HG02852 (cell line): ENCODE data around the gene PXMP4.
"Not testable (repeated sequence)": the region's sequence is repeated elsewhere in the genome, so short reads cannot be mapped to it uniquely, and the experiment has no call there.

Source experiments
- ATAC-seq: cut with Tn5 transposase; IDR thresholded peaks from one replicate; pipeline ENCODE4 v1.9.1; 2021; ENCODE audit warnings: mild to moderate bottlenecking, moderate library complexity; ENCODE audit not compliant: unreplicated experiment

PXMP4 gene

DNA sequence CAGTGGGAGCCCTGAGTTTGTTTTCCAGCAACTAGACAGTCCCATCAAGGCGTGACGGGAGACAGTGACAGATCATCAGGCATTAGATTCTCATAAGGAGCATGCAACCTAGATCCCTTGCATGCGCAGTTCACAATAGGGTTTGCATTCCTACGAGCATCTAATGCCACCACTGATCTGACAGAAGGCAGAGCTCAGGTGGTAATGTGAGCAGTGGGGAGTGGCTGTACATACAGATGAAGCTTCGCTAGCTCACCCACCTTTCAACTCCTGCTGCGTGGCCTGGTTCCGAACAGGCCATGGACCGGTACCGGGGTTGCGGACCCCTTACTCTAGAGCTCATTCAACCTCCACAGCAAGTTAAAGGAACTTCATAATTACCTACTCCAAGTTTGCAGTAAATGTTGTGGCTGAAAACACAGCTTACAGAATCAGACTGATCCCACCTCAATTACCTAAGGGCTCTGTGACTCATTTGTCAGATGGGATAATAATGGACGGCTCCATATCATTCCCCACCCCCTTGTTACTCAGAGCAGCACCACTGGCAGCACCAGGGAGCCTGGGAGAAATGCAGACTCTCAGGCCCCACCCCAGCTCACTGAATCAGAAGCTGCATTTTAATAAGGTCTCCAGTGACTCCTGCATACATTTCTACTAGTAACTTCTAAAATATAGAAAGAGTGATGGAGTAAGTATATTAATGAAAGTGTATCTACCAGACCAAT, 15.7 kb downstream of the PXMP4 start:
- ATAC-seq = no peak

DNA sequence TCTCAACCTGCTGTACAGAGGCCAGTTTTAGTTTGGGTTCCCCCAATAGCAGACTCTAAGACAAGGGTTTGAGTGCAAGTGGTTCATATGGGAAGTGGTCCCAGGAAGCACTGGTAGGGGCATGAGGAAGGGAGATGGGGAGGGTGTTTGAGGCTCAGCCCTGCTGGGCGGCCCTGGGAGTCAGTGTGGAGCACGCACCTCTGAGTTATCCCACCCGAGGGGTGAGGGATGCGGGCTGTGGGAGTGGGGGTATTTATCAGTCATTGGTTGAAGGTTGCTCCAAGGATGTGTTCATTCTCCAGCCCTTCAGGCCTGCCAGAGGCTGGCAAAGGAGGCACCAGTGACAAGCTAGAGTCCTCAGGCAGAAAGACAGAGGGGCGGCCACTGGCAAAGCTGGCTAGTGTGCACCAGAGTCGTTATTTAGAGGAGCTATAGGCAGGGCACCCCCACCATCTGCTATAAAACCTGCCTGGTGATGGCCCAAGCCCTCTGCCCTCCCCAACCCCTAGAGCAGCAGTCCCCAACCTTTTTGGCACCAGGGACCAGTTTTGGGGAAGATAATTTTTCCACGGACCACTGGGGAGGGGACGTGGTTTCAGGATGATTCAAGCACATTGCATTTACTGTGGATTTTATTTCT, 16.5 kb downstream of the PXMP4 start:
- no peak for ATAC-seq

DNA sequence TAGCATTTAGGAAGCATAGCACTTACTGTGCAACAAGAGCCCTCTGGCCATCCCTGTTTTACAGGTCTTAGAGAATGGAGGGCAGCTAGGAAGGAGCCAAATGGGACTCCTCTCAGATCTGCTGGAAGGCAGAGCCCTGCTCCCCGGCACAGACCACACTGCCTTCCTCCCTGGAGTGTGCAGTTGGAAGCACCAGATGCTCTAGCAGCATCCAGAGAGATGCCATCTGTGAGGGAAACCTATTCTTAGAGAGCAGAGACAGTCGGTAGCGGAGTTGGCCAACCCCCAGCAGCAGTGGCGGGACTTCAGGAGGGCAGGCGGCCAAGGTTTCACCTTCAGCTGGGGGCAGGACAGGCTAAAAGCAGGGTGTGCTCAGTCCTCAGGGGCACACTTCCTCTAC, 17.2 kb downstream of the PXMP4 start:
- ATAC-seq = no peak

DNA sequence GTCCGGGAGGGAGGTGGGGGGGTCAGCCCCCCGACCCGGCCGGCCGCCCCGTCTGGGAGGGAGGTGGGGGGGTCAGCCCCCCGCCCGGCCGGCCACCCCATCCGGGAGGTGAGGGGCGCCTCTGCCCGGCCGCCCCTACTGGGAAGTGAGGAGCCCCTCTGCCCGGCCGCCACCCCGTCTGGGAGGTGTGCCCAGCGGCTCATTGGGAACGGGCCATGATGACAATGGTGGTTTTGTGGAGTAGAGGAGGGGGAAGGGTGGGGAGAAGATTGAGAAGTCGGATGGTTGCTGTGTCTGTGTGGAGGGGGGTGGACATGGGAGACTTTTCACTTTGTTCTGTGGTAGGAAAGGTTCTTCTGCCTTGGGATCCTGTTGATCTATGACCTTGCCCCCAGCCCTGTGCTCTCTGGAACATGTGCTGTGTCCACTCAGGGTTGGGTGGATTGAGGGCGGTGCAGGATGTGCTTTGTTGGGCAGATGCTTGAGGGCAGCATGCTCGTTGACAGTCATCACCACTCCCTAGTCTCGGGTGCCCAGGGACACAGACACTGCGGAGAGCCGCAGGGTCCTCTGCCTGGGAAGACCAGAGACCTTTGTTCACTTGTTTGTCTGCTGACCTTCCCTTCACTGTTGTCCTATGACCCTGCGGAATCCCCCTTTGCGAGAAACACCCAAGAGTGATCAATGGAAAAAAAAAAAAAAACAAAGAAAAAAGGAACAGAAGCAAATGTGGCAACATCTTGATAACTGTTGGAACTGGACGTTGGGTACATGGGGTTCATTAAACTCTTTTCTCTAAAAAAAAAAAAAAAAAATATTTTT, 18.3 kb downstream of the PXMP4 start:
- ATAC-seq = no peak

DNA sequence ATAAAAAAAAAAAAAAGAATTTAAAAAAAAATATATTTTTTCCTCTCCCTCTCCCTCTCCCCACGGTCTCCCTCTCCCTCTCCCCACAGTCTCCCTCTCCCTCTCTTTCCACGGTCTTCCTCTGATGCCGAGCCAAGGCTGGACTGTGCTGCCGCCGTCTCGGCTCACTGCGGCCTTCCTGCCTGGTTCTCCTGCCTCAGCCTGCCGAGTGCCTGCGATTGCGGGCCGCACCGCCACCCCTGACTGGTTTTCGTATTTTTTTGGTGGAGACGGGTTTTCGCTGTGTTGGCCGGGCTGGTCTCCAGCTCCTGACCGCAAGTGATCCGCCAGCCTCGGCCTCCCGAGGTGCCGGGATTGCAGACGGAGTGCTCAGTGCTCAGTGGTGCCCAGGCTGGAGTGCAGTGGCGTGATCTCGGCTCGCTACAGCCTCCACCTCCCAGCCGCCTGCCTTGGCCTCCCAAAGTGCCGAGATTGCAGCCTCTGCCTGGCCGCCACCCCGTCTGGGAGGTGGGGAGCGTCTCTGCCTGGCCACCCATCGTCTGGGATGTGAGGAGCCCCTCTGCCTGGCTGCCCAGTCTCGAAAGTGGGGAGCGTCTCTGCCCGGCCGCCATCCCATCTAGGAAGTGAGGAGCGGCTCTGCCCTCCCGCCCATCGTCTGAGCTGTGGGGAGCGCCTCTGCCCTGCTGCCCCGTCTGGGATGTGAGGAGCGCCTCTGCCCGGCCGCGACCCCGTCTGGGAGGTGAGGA, 19.2 kb downstream of the PXMP4 start:
- not testable (repeated sequence) for ATAC-seq

DNA sequence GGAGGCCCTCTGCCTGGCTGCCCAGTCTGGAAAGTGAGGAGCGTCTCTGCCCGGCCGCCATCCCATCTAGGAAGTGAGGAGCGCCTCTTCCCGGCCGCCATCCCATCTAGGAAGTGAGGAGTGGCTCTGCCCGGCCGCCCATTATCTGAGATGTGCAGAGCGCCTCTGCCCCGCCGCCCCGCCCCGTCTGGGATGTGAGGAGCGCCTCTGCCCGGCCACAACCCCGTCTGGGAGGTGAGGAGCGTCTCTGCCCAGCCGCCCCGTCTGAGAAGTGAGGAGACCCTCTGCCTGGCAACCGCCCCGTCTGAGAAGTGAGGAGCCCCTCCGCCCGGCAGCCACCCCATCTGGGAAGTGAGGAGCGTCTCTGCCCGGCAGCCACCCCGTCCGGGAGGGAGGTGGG, 21.1 kb downstream of the PXMP4 start:
- not testable (repeated sequence) for ATAC-seq

DNA sequence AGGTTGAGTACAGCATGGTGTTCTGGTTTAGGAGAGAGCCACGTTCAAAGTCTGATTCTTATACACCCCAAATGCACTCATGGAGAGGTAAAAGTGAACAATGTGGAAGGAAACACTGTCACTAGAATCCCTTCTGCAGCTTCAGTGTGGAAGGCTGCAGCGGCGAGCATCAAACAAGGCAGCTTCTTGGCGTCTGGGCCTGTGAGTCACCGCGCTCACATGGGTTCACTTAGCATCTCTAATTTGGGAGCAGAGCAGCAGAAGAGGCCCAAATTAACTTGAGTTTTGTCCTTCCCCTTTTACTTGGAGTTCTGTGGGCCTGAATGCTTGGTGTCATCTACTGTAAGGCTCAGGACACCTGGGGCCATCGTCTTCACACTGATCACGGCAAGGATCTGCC, 23.0 kb downstream of the PXMP4 start:
- ATAC-seq = no peak

DNA sequence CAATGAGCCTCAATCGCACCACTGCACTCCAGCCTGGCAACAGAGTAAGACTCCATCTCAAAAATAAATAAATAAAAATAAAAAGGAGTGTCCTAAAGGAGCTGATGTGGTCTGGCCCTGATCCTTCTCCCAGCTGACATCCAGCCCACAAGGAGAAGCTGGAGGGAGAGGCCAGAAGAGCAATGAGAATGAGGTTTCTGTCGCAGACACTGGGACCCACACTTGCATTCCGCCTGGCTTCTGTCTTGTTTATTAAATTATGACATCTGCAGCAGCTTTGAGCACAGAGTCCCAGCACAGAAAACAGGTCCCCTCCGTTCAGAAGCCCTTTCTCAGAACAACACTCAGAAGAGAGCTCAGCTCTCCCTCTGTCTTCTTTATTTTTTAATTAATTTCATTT, 23.7 kb downstream of the PXMP4 start:
- no peak for ATAC-seq

DNA sequence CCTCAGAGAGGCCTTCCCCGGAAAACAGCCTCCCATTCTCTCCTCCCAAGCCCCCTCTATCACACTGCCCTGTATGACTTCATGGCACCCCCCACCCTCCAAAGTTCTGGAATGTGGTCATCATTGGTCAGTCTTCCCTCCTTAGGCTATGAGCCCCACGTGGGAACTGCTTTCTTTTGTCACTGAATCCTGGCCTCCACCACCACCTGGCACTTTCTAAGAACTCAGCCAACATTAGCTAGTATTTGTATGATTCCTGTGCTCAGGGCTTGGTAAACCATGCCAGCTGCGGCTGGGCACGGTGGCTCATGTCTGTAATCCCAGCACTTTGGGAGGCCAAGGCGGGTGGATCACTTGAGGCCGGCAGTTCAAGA, 25.5 kb downstream of the PXMP4 start:
- ATAC-seq = no peak

DNA sequence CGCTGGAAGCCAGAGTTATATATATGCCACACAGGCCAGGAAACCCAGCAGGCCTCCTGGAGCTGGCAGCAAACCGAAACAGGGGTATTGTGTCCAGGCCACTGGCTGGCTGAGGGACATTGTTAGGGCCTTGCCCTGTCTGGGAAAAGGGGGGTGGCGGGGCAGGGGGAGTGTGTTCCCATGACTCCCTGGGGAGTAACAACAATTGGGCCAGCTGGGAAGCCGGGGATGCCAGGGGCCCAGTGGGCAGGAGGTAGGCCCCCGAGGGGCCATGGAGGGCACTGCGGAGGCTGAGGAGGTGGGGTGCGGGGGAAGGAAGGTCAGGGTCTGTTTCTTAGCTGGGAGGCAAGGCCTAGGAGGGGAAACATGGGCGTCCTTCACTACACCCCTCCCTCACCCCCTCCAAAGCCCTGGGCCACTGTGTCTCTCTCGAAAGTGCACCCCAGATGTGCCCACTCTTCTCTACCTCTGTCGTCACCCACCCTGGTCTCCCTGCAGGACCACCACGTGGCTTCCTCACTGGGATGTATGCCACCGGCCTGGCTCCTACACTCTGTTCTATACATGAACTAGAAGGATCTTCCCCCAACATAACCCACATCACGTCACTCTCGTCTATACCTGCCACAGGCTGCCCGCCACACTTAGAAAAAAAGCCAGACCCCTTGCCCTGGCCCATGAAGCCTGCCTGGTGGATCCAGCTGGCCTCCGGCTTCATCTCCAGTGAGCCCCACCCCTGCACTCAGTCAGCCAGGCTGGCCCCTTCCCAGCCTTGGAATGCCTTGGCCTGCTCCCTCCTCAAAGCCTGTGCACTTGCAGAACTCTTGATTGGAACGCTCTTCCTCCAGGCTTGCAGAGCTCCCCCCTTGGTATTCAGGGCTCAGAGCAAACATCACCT, 26.1 kb downstream of the PXMP4 start:
- ATAC-seq = no peak

DNA sequence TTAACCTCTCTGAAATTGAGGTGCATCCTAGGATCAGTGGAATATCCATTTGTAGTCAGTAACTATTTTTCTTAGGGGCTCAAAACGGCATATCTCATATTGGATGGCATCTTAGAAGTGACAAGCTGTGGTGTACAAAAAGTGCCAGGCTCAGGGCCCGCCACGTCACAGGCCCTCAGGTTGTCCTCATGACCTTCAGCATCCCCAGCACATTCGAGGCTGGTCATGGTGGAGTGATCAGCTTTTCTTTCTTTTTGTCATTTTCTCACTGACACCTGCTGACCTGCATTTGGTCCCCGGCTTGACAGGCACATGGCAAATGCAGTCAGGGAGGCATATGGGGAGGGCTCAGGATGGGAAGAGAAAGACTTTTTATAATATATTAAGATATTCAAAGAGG, 26.8 kb downstream of the PXMP4 start:
- ATAC-seq = no peak

DNA sequence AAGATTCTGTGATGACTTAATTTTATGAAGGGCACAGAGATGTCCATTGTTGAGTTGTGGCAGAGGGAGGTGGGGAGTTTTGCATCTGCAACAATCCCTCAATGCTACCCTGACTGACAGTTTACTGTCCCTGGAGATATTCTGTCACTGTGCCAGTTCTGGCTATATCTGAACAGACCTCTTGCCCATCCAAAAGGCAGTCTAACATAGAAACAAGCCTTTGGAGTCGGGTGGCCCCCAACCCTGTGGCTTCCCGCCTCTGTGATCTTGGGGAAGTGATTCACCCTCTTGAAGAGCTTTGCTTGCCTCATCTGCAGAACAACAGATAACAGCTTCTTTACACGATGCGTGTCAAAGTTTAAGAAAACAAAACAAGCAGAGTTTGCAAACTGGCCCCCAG, 30.1 kb downstream of the PXMP4 start:
- ATAC-seq = no peak

DNA sequence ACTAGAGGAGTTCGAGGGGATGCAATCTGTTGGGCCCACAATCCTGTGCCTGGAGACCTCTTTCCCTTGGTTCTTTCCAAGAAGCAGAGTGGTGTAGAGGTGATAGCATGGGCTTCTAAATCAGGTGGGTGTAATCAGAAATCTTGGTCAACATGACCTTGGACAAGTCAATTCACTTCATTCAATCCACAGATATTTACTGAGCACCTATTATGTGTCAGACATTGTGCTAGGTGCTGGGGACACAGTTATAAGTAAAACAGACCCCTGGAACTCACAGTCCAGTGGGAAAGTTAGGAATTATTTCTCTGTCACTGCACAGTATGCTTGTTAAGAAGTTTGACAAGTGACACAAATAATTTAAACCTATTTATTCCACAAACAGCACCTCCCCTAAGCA, 30.6 kb downstream of the PXMP4 start:
- no peak for ATAC-seq

DNA sequence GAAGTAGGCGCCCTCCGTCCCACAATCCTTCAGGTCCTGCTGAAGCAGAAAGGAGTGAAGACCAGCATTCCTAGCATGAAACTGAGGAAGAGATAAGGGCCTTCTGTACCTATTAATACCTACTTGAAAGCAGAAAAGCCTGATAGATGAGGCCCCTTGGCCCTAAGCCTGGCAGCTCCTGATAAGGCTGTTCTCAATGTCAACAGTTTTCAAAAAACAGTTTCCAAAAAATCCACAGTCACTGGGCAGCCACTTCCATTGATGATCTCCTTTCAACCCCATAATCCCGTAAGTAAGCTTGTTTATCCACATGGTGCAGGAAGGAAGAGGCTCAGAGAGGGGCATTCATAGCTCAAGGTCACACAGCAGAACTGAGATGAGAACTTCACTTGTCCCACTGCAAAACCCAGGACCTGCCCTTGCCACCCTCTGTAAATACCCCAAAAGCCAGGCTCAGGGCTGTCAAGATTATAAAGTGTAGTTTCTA, 31.1 kb downstream of the PXMP4 start:
- ATAC-seq = no peak

DNA sequence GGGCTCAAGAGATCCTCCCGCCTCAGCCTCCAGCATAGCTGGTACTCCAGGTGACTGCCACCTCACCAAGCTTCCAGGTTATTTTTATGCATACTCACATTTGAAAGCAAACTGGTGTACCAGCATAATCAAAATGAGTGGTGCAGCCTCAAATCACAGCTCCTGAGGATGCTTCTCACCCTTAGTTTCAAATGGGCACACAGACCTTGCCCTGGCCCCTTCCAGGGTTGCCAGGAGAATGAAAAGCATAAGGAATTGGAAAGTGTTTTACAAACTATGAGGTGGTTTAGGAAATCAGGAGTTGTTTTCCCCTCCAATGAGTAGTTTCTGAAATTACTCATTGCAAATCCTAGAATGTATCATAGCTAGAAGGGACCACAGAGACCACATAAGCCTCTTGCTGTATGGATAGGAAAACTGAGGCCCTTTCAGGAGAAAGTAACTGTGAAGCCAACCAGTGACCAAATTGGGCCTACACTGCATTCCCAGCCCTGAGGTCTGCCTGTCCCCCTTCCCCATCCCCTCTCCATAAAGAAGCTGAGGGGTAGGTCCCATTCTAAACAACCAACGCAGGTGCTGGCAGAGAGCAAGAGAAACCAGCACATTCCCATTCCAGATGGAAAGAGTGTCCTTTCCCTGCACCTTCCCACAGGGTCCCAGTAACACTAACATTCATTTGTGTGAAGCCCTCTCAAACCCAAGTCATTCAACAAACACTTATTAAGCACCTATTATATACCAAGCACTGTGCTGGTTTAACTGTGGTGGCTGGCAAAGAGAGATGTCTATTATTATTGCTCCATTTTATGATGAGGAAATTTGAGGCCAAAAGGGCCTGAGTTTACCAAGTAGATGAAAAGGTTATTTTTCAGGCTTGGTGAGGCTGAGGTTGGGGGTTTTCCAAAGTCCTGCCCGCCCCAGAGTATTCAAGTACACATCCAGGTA, 31.8 kb downstream of the PXMP4 start:
- no peak for ATAC-seq

DNA sequence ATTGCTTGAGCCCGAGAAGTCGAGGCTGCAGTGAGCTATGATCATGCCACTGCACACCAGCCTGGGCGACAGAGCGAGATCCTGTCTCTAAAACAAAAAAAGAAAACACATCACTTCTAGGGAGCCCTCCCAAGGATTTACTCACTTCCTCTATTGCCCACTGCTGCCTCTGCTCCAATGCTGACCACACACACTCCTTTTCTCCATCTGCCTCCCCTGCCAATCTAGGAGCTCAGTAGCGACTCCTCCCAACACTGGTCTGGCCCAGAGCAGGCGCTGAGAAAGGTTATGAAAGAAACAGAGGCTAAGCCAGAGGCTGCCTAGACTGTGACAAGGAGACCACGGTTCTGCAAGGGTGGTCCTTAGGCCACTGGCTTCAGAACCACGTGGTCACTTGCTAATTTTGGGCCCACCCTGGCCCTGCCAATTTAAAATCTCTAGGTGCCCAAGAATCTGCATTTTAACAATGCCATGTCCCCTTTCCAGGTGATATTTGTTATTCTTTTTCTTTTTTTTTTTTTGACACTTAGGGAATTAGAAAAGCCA, 32.7 kb downstream of the PXMP4 start:
- no peak for ATAC-seq

DNA sequence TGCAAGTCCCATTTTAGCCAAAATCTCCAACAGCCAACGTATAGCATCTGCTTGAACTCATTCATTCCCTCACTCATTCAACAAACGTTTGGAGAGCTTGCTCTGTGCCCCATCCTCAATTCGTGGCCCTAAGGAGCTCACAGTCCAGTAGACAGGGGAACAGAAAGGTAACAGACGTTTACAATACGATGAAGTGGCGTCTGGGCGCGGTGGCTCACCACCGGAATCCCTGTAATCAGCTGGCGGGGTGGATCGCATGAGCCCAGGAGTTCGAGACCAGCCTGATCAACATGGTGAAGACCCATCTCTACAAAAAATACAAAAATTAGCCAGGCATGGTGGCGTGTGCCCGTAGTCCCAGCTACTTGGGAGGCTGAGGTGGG, 33.1 kb downstream of the PXMP4 start:
- ATAC-seq = no peak

DNA sequence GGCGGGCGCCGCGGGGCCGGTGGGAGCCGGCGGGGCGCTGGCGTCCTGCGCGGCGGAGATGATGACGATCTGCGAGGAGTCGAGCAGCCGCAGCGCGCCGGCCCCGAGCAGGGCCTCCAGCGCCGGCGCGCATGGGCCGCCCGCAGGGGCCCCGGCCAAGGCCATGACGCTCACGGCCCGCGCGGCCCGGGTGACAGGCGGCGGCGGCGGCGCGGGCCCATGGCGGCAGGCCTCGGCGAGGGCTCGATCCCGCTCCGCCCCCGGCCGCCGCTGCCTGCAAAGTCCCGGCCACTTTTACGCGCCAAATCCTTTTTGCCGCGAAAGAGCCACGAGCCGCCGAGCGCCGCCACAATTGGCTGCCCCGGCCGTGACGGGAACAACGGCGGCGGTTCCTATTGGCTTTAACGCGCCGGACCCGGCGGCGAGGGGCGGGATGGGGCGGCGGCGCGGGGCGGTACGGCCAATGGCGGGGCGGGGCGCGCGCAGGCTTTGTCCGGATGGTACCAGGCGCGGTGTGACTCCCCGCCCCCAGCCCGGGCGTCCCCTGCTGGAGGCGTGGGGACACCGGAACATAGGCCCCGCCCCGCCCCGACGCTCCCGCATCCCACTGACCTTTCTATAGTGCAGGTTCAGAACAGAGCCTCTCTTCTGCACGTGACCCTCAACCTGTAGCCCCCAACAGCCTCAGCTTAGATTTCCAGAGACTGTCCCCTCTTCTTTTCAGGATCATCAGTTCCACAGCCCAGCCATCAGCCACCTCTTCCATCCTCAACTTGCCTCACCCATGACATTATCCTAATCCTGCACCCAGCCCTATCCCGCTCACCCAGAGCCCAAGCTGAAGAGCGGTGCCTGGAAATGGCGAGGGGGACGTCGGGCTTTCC, 33.8 kb downstream of the PXMP4 start, which contains the start of gene E2F1:
Gene E2F1, minus strand, starts transcription at position 286 of the 884 bp plus-strand sequence. Its CDS starts 121 bp downstream, at position 165.
- peak; percentile 79 for ATAC-seq
